Amniotic epithelial cell (primary cell): ENCODE data around the gene SPSB2.

Experiments
- DNase-seq: peaks from one replicate; pipeline ENCODE4 v3.0.0-alpha.2; 2010; ENCODE audit warnings: low read depth

The SPSB2 gene

DNA sequence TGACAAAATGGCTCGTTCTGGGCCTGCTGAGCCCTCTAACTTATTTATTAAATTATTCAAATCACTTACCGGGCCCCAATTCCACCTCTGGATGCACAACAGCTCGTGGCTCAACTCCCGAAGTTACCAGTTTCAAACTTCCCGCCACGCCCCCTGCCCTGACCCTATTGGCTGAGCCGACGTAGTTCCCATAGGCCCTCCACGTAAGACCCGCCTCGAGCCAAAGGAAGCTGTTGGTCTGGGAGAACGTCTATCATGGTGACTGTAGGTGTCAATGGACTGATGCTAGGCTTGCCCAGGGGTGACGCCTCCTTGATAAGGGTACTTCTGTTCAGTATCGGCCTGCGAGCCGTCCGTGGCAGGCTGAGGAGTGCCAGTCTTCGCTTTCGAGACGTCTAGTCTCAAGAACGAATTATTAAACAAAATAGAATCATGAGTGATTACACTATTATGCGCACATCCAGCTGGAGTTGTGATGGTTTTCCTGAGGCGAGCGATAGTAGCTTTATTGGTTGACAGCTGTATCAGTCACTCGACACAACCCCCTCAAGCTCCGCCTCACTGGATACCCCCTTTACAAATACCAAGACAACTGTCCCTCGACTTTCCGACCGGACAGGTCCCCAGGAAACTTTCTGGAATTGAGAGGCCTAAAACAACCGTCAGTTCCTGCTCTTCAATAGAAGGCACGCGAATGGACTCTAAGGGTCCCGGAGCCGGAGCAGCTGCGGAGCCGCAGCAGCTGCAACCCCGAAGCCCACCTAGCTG, 21.8 kb downstream of the SPSB2 start, which contains the start of gene CDCA3:
CDCA3 (minus strand) TSS at position 134 of the 768 bp plus-strand sequence. CDS start 334 bp downstream, outside the sequence.
- peak; percentile 99 for DNase-seq

DNA sequence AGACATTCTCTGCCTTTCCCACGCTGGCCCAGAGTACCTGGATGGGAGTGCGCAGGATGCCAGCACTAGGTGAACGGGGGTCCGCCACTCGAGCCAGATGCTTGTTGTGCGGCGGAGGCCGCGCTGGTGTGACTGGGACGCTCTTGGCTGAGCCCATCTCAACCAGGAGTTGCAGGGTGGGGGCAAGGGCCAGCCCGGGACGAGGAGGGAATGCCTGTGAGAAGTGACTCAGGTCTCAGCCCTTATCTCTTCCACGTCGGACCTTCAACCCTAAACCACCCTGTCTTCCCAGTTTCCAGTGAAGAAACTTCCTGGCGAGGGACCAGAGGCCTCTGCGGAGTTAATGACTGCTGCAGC, 22.3 kb downstream of the SPSB2 start:
- peak; percentile 81 for DNase-seq

DNA sequence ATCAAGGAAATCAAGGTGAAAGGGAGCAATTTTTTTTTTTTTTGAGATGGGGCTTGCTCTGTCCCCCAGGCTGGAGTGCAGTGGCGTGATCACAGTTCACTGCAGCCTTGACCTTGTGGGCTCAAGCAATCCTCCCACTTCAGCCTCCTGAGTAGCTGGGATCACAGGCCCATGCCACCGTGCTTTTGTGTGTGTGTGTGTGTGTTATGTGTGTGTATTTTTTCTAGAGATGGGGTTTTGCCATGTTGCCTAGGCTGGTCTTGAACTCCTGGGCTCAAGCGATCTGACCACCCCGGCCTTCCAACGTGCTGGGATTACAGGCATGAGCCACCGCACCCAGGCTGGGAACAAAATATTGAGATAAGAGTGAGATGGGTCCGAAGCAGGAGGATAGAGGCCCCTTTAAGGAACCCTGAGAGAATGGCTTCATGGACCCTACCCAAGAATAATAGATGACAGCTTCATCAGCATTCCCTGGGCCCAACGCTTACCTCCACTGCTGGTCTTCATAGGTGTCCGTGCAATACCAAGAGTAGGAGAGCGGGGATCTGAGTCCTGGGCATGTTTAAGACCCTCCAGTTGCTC, 23.0 kb downstream of the SPSB2 start:
- no peak for DNase-seq

DNA sequence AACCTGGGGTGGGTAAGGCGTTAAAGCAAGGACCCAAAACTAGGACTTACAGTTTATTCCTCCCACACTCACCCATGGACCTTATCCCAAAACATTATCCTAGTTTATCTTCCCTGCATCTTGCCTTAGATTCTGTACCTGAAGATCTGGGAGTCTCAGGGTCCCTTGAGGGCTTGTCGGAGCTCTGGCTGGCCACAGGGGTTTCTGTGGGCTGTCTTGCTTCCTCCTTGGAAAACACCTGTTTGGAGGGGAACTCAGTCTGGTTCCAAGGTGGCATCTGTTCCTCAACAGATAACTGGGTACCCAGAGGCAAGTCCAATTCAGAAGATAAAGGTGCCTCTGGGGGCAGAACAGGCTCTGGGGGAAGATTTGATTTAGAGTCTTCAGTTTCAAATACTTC, 23.7 kb downstream of the SPSB2 start:
- DNase-seq: no peak

DNA sequence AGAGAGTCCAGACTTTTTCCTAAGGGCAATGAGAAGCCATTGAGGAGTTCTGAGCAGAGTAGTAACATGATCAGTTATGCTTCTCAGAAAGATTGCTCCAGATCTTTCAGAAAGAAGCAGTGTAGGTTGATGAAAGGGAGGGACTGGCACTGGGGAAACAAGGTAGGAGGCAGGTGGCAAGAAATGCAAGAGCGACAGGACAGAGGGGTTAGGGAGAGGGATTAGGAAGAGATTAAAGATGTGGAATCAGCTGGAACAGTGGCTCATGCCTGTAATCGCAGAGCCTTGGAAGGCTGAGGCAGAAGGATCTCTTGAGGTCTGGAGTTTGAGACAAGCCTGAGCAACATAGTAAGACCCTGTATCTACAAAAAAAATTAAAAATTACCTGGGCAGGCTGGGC, 25.4 kb downstream of the SPSB2 start:
- no peak for DNase-seq

DNA sequence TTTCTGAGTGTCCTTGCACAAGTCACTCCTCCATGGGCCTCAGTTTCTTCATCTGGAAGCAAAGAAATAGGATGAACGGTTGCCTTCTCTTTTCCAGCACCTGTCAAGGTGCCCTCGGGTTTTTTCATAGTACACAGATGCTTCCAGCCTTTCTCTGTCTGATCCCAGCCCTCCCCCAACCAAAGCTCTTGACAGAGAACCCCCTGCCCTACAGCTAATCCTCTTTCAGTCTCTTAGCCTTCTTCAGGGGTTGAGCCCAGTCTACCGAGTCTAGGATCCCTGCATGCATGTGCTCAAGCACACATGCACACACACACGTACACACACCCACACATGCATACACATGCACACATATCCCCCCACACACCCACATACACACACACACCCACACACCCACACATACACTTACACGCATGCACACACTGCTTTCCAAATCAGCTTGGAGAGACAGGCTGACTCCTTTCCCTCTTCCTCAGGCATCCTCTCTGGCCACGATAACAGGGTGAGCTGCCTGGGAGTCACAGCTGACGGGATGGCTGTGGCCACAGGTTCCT, 26.7 kb downstream of the SPSB2 start:
- DNase-seq: no peak

DNA sequence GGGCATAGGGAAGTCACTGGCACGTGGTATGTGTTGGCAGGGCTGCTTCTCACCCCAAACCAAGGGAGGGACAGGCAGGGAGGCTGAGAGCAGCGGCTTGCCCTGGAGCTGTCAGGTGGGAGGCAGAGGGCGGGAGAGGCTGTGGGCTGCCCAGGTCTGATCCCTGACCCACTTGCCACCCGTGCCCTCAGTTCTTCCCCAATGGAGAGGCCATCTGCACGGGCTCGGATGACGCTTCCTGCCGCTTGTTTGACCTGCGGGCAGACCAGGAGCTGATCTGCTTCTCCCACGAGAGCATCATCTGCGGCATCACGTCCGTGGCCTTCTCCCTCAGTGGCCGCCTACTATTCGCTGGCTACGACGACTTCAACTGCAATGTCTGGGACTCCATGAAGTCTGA, 27.7 kb downstream of the SPSB2 start:
- DNase-seq: no peak

DNA sequence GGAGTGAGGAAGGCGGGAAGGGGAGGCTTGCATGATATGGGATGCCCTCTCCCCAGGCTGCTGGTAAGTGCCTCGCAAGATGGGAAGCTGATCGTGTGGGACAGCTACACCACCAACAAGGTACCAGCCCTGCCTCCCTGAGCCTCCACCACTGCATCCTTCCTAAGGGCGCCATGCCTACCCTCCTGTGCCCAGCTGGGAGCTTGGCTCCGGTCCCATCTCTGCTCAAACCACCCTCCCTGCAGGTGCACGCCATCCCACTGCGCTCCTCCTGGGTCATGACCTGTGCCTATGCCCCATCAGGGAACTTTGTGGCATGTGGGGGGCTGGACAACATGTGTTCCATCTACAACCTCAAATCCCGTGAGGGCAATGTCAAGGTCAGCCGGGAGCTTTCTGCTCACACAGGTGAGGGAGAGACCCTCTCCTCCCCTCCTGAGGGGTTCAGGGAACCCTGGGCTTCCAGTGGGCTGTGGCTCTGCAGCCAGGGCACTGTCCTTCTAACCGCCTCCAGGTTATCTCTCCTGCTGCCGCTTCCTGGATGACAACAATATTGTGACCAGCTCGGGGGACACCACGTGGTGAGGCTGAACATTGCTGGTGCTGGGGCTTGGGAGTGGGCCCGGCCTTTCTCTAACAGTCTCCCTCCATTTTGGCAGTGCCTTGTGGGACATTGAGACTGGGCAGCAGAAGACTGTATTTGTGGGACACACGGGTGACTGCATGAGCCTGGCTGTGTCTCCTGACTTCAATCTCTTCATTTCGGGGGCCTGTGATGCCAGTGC, 29.8 kb downstream of the SPSB2 start:
- no peak for DNase-seq

DNA sequence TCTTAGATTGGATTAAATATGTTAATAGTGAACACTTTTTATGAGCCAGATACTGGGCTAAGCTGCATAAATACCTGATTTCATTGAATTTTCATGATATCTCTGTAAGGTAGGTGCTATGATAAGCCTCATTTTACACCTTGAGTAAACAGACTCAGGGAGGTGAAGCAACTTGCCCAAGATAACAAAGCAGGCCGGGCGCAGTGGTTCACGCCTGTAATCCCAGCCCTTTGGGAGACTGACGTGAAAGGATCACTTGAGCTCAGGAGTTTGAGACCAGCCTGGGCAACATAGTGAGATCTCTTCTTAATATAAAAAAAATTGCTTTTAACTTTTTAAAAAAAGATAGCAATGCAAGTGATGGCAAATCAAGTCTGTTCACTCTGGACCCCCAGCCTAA, 31.0 kb downstream of the SPSB2 start:
- DNase-seq: no peak

DNA sequence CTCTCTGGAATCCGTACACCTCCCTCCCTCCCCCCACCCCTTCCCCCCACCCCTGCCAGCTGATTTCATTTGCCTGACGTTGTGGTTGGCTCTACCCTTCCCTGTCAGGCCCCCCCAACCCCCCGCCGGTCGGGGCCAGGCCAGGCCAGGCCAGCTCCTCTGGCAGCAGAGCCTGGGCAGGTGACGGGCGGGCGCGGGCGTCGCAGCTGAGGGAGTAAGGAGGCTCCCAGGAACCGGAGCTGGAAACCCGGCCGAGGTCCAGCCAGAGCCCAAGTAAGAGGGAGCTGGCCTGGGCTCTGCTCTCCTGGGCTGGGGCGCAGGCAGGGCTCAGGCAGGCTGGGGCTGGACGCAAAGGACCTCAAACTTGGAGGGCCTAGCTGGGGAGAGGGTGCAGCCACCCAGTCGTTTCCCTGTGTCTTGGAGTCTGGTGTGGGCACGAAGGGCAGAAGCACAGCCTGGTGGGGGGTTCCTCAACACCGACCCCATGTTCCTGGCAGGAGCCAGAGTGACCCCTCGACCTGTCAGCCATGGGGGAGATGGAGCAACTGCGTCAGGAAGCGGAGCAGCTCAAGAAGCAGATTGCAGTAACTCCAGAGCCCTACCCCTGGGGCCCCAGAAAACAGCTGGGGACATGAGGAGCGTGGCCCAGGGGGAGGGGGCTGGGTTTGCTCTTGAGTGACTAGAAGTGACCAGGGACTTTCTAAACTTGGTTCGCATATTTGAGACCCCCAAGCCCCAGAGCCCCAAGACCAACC, 32.2 kb downstream of the SPSB2 start, which contains the start of gene GNB3:
GNB3 (plus strand) TSS at position 165 of the 755 bp plus-strand sequence; CDS start at position 528, 363 bp downstream.
- DNase-seq: no peak

DNA sequence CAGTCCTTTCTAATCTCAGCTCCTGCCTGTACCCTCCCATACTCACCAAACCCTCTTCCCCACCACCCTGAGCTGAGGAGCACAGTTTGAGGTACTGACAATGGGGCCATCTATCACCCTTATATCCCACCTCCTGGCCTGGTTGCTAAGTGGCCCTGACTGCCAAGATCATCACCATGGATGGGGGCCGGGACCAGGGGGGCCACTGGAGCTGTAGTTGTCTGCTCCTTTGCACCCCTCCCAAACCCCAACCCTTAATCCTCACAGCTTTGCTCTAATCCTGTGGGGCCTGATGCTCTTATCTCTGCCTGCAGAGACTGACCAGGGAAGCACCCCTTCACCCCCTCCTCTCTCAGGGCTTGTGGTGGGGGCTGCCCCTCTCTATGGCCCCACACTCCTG, 32.8 kb downstream of the SPSB2 start:
- DNase-seq: no peak

DNA sequence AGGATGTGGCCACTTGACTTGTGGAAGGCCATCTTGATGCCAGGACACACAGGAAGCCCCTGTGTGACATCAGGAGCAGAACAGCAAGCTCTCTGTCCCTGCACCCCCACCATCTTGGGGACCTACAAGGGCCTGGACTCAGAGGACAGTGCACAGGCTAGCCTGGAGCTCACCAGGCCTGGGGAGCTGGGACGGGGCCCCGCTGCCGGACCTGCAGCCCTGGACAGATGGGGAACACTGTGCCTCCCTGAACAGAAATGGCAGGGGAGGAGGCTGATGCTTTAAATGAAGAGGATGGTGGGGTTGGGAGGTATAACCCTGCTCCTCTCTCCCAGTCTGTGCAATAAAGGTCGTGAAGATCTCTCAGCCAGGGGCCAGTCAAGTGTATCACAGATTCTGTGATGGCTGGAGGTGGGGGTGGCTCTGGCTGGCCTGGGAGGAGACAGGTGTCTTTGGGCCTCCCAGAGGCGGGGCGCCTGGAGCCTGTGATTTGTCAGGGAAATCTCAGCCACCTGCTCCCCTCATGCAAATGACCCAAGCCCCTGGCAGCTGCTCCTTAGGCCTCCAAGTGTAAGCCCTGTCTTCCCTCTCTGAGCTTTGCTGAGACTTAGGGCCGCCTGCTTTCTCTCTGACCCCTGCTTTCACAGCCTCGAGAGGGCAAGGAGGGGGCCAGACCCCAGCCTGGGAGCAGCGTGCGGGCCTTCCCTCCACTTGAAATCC, 33.5 kb downstream of the SPSB2 start:
- DNase-seq: no peak

DNA sequence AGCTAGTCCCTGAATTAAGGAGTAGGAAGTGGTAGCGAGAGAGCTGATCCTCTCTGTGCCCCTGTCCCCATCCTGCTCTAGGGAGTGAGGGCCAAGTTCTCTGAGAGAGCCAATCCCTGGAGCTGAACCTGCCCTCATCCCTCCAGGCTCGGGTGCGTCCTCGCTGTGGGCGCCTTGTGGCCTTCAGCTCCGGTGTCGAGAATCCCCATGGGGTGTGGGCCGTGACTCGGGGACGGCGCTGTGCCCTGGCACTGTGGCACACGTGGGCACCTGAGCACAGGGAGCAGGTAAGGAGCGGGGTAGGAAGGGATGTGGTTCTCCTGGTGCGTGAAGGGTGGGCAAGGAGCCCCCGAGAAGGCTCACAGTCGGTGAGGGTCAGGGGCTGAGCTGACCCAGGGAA, 34.2 kb downstream of the SPSB2 start:
- no peak for DNase-seq

DNA sequence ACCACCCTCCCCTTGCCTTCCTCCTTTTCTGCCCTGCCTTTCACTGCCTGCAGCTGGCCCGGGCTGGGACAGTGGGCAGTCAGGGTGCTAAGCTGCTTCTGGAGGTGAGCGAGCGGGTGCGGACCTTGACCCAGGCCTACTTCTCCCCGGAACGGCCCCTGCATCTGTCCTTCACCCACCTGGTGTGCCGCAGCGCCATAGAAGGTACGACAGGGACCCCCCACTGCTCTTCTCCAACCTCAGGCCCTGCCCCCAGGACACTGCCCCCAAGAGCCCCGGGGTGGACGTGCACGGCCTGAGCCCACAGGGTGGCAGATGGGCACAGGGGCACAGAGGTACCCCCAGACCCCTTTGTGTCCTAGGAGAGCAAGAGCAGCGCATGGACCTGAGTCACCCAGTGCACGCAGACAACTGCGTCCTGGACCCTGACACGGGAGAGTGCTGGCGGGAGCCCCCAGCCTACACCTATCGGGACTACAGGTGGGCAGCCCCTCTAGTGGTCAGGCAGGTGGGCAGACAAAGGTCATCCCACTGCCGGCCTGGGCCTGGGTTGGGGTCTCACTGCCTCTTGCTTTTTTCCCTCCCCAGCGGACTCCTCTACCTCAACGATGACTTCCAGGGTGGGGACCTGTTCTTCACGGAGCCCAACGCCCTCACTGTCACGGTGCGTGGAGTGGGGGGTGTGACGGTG, 35.6 kb downstream of the SPSB2 start:
- no peak for DNase-seq

DNA sequence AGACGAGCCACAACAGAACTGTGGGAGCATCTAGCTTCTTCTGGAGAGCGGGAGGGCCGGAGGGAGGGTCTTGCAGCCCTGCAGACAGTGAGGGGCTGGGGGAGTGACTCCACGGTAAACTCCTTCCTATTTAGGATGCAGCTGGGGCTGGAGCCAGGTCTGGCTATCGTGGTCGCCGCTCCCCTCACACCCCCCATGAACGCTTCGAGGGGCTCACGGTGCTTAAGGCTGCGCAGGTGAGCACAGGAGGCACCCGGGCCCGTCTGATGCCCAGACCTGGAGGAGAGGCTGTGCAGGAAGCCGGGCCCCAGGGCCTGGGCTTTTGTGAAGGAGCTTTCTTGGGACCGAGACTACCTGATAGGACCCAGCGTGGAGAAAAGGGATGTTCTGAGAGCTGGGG, 36.3 kb downstream of the SPSB2 start:
- no peak for DNase-seq

DNA sequence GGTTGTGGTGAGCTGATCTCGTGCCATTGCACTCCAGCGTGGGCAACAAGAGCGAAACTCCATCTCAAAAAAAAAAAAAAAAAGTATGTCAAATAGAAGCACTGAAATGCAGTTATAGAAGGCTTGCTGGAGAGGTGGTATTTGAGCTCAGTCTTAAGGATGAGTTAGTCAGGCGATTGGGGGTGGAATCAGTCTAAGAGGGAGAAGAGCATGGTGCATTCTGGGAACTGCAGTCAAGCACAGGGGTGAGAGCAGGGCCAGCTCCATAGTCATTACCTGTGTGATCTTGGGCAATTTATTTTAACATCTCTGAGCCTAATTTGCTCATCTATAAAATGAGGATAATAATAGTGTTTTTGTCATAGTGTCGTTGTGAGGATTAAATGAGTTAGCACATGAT, 38.2 kb downstream of the SPSB2 start:
- DNase-seq: no peak

DNA sequence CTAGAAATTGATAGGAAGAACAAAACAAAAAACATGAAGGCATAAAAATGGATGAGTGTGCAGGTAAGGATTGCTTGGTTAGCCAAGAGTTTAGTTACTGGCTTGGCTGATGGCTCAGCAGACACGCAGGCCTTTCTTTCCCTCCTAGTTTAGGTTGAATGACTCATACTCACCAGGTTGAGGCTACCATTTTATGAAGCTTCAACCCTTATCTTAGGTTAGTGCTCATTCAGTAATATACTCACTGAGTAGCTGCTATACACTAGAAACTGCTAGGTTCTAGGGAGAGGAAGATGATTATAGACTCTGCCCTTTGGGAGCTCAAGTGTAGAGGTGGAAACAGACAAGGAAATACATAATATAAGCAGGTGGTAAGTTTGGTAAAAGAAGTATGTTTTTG, 38.8 kb downstream of the SPSB2 start:
- no peak for DNase-seq

DNA sequence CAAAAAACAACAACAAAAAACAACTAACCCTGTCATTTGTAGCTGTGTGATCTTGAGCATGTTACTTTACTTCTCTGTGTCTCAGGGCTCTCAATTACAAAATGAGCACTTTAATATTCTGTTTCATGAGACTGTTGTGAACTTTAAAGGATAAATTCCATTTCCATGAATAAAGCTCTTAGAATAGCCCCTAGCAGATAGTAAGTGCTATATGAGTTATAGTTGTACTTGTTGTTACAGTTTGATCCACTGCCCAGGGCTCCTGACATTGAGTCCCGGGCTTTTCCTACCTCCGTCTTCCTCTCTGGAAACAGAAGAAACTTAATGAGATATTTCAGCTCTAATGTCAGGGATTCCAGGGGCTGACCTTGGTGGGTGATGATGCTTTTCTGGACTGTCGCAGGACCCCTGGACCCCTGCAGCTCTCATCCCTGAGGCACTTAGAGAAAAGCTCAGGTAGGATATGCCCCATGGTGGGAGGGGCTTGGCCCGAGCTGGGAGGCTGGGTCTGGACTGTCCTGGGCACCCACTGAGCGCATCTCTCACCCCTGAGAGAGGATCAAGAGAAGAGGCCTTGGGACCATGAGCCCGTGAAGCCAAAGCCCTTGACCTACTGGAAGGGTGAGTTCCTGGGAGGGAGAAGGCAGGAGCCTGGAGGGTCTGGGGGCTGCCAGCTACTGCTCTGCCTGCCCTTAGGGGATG, 39.8 kb downstream of the SPSB2 start:
- no peak for DNase-seq

DNA sequence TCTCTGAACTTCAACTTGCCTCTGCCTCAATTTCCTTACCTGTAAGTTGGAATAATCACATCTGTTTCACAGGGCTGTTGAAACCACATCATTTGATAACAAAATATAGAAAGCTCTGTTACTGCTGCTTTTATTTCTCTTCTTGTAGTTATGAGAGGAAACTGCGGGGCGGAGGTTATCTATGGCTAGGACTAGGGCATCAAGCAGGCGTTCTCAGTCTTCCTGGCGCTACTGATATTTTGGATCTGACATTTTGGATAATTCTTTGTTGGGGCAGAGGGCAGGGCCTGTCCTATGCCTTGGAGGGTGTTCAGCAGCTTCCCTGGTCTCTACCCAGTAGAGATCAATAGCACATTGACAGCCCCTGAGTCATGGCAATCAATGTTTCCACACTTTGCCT, 41.0 kb downstream of the SPSB2 start:
- no peak for DNase-seq

DNA sequence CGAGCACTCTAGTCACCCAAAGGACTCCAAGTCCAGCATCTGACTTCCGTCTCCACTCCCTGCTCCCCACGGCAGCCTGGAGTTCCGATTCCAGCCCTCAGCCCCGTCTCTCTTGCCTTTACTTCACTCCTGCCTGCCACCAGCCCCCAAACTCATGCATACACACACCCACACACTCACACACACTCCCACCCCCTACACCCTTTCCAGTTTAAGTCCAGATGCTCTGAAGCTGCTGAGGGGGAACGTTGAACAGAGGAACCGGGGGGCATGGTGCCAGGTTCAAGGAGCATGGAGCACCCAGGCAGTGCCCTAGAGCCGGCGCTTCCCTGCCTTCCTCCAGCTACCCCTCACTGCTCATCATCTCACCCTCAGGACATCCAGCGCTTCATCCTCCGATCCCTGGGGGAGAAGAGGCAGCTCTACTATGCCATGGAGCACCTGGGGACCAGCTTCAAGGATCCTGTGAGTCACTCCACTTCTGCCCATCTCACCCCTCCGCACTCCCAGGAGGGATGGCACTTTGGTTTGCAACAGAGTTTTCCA, 41.6 kb downstream of the SPSB2 start:
- DNase-seq: no peak
